Uterus (tissue), 4 donors: Measurements from ENCODE around the gene DNAJC15. TPM values are rescaled to one million over a fixed set of nuclear protein-coding genes. Genes with fewer than 3 reads are reported as not detected.
"Not testable (repeated sequence)": the region's sequence is repeated elsewhere in the genome, so short reads cannot be mapped to it uniquely, and the experiment has no call there.

Source experiments
- DNase-seq, 2 donors: peaks; one replicate each; pipeline ENCODE4 v3.0.0-alpha.2; 2019 to 2020
- H3K27ac ChIP-seq, 2 donors: fragments of 200-600 bp; sonication (generic); 1 replicate in 1 of 2; 2 replicates in 1 of 2; pipeline ENCODE4 v1.5.1; 2016 to 2018
- H3K27me3 ChIP-seq, 2 donors: fragments of 200-600 bp; sonication (generic); one replicate each; pipeline ENCODE4 v1.5.1; 2018 to 2019; ENCODE audit warnings: control low read depth in 1 of 2
- H3K36me3 ChIP-seq, 2 donors: fragments of 200-600 bp; sonication (generic); one replicate each; pipeline ENCODE4 v1.5.1; 2019; ENCODE audit warnings: control low read depth in 1 of 2
- H3K4me1 ChIP-seq, 2 donors: fragments of 200-600 bp; sonication (generic); one replicate each; pipeline ENCODE4 v1.5.1; 2018 to 2019; ENCODE audit warnings: control low read depth in 1 of 2
- H3K4me3 ChIP-seq, 2 donors: fragments of 200-600 bp; sonication (generic); 1 replicate in 1 of 2; 2 replicates in 1 of 2; pipeline ENCODE4 v1.5.1; 2018 to 2019; ENCODE audit warnings: mild to moderate bottlenecking in 1 of 2
- H3K9me3 ChIP-seq, 2 donors: fragments of 200-600 bp; sonication (generic); one replicate each; pipeline ENCODE4 v1.5.1; 2019; ENCODE audit warnings: control low read depth in 1 of 2
- CTCF ChIP-seq, 4 experiments: fragments of 200-600 bp in 2 of 4; fragments of 450-650 bp in 2 of 4; sonication (generic) in 2 of 4; IDR thresholded peaks; one replicate each; pipeline ENCODE4 v1.5.1; 2016 to 2019; ENCODE audit warnings: antibody characterized with exemption in 4 of 4, mild to moderate bottlenecking in 2 of 4, moderate library complexity in 1 of 4
- POLR2A ChIP-seq, 2 donors: fragments of 450-650 bp; IDR thresholded peaks; one replicate each; pipeline ENCODE4 v1.6.1; 2016; ENCODE audit warnings: antibody characterized with exemption in 2 of 2, mild to moderate bottlenecking in 1 of 2, moderate library complexity in 1 of 2
- intact Hi-C: fragments of 100-400 bp; cut with DNase I; formaldehyde crosslinking; loops from one replicate; pipeline ENCODE4 v1.15.1; 2023; ENCODE audit warnings: low total_unique reads
- total RNA-seq, 4 donors: library from RNA; depleted of rRNA in 3 of 4; stranded (reverse); fragments of >200 nt in 3 of 4; gene quantifications; one replicate each; pipeline versions ENCODE4 v1.1.0 to v1.2.4, GENCODE V29; 2014 to 2023
- donor health status: DM: yes; HTN: yes; CAD: no.

DNAJC15 gene
- total RNA-seq, 4 donors from 2014 or later, result 3.6 to 14.5 (median 6.1) TPM

DNA sequence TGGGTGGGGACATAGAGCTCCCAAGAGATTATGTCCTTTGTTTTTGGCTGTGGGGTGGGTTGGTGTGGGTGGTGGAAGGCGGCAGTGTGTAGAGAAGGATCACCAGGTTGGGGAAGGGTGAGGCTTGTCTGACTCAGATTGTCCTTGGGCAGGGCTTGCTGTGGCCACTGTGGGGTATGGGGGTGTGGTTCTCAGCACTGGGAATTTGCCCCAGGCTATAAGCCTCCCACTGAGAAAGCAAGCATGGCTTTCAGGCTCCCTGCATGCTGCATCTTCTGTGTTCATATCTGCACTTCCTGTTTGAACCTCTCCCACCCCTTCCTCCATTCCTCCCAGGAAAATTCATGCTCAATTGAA is 34.9 kb downstream of the DNAJC15 start:
- intact Hi-C loops, result no loop called here
- H3K36me3 ChIP-seq, result no peaks in the 10 kb centered on the region
- DNase-seq, result no peak
- no peaks in the 10 kb centered on the region for H3K27me3 ChIP-seq
- H3K4me3 ChIP-seq, result no peak overlapping the region
- no peaks in the 10 kb centered on the region for H3K9me3 ChIP-seq
- peak overlapping the region in 1 of 2 donors; percentile 39 for H3K27ac ChIP-seq
- no peak for TF ChIP-seq POLR2A (IDR thresholded peaks at IDR 0.05)
- H3K4me1 ChIP-seq, result no peaks in the 10 kb centered on the region

- Histone ChIP-seq H3K27ac (peak overlapping the region in 1 of 2 donors; percentile 39), H3K4me3 (no peak overlapping the region), H3K36me3 (no peaks in the 10 kb centered on the region), H3K27me3 (no peaks in the 10 kb centered on the region), H3K4me1 (no peaks in the 10 kb centered on the region), H3K9me3 (no peaks in the 10 kb centered on the region)
- intact Hi-C loops, result no loop called here
- no peak for DNase-seq
- TF ChIP-seq CTCF (IDR thresholded peaks at IDR 0.05) (no peak), POLR2A (IDR thresholded peaks at IDR 0.05) (no peak)
These were observed 35.4 kb downstream of the DNAJC15 start for GRCh38 chr13:43058831-43059230.

DNA sequence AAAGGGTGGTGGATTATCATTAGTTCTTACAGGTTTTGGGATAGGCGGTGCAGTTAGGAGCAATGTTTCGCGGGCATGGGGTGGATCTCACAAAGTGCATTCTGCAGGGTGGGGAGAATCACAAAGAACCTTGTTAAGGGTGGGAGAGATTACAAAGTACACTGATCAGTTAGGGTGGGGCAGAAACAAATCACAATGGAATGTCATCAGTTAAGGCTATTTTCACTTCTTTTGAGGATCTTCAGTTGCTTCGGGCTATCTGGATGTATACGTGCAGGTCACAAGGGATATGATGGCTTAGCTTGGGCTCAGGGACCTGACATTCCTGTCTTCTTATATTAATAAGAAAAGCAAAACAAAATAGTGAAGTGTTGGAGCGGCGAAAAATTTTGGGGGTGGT is 36.4 kb downstream of the DNAJC15 start:
- H3K36me3 ChIP-seq, DNase-seq, H3K27me3 ChIP-seq, H3K4me1 ChIP-seq, H3K27ac ChIP-seq, intact Hi-C loops, H3K9me3 ChIP-seq, H3K4me3 ChIP-seq: not testable (repeated sequence)

GRCh38 chr13:43060806-43061205 is 37.4 kb downstream of the DNAJC15 start:
- DNase-seq, H3K4me3 ChIP-seq, H3K36me3 ChIP-seq, H3K27me3 ChIP-seq, H3K27ac ChIP-seq, intact Hi-C loops, H3K9me3 ChIP-seq, H3K4me1 ChIP-seq: not testable (repeated sequence)

GRCh38 chr13:43061496-43062280 is 38.3 kb downstream of the DNAJC15 start:
- TF ChIP-seq POLR2A (IDR thresholded peaks at IDR 0.05), result no peak
- no peak for TF ChIP-seq CTCF (IDR thresholded peaks at IDR 0.05)
- intact Hi-C loops, result no loop called here

DNA sequence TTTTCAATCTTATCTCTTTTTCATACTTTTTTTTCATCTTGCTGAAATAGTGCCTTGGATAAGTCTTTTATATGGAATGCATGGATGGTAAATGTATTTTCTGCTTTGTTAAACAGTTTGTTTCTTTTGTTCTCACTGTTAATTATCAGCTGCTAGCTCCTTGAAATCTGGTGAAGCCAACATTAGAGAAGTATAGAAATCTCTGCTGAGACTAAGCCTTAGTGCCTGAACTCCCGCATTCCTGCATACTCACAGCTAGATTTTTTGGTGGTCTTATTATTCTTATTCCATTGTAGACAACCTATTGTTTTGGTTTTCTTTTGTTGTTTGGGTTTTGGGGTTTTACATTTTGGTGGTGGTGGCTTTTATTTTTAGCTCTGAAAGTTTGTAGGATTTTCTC is 48.4 kb downstream of the DNAJC15 start:
- Histone ChIP-seq H3K4me1 (no peaks in the 10 kb centered on the region), H3K4me3 (no peak overlapping the region), H3K36me3 (no peaks in the 10 kb centered on the region), H3K27ac (no peak overlapping the region), H3K27me3 (no peaks in the 10 kb centered on the region), H3K9me3 (no peaks in the 10 kb centered on the region)
- TF ChIP-seq CTCF (IDR thresholded peaks at IDR 0.05), result no peak
- no peak for TF ChIP-seq POLR2A (IDR thresholded peaks at IDR 0.05)
- no peak for DNase-seq
- intact Hi-C loops, result no loop called here

More at GRCh38 chr13:43061496-43062280, 38.3 kb downstream of the DNAJC15 start:
- DNase-seq, result no peak
- Histone ChIP-seq H3K4me3 (no peak overlapping the region), H3K4me1 (no peaks in the 10 kb centered on the region), H3K27me3 (no peaks in the 10 kb centered on the region), H3K27ac (no peak overlapping the region), H3K36me3 (no peaks in the 10 kb centered on the region), H3K9me3 (no peaks in the 10 kb centered on the region)

DNA sequence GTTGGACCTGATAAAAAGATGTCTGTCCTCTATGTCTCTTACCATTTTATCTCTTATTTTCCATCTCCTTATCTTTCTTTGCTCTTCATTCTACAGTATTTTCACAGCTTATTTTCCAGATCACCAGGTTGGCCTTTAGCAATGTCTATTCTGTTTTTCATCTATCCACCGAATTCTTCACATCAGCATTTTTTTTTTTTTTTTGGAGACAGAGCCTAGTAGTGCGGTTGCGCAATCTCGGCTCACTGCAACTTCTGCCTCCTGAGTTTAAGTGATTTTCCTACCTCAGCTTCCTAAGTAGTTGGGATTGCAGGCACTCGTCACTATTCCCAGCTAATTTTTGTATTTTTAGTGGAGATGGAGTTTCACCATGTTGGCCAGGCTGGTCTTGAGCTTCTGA is 49.0 kb downstream of the DNAJC15 start:
- intact Hi-C loops, result no loop called here
- H3K4me3 ChIP-seq, result no peak overlapping the region
- H3K36me3 ChIP-seq, result no peaks in the 10 kb centered on the region
- TF ChIP-seq CTCF (IDR thresholded peaks at IDR 0.05) (no peak), POLR2A (IDR thresholded peaks at IDR 0.05) (no peak)
- no peaks in the 10 kb centered on the region for H3K27me3 ChIP-seq
- H3K27ac ChIP-seq, result no peak overlapping the region
- no peaks in the 10 kb centered on the region for H3K9me3 ChIP-seq
- H3K4me1 ChIP-seq, result no peaks in the 10 kb centered on the region
- peak; percentile 24 to 37 for DNase-seq
